Measurements from ENCODE around the gene LAX1.

- no peak for TF ChIP-seq POLR2A (IDR thresholded peaks at IDR 0.05; ENCODE audit: low read length)
- TF ChIP-seq SREBF2 (IDR thresholded peaks at IDR 0.05), result no peak
- TF ChIP-seq, protein P1, sequence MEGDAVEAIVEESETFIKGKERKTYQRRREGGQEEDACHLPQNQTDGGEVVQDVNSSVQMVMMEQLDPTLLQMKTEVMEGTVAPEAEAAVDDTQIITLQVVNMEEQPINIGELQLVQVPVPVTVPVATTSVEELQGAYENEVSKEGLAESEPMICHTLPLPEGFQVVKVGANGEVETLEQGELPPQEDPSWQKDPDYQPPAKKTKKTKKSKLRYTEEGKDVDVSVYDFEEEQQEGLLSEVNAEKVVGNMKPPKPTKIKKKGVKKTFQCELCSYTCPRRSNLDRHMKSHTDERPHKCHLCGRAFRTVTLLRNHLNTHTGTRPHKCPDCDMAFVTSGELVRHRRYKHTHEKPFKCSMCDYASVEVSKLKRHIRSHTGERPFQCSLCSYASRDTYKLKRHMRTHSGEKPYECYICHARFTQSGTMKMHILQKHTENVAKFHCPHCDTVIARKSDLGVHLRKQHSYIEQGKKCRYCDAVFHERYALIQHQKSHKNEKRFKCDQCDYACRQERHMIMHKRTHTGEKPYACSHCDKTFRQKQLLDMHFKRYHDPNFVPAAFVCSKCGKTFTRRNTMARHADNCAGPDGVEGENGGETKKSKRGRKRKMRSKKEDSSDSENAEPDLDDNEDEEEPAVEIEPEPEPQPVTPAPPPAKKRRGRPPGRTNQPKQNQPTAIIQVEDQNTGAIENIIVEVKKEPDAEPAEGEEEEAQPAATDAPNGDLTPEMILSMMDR (IDR thresholded peaks at IDR 0.05), result no peak
- TF ChIP-seq EP300 (IDR thresholded peaks at IDR 0.05), result no peak
- TF ChIP-seq JUN (IDR thresholded peaks at IDR 0.05), result no peak
- TF ChIP-seq EHMT2 (IDR thresholded peaks at IDR 0.05; ENCODE audit: low read depth), result no peak
- no peak for TF ChIP-seq PBX3 (IDR thresholded peaks at IDR 0.05)
- no peak for TF ChIP-seq CEBPB (IDR thresholded peaks at IDR 0.05)
- TF ChIP-seq EHF (CRISPR knock-in tag; IDR thresholded peaks at IDR 0.05), result no peak
- no peak for TF ChIP-seq BHLHE40 (IDR thresholded peaks at IDR 0.05; ENCODE audit: low read depth, low read length)
- no peak for TF ChIP-seq KDM1A (IDR thresholded peaks at IDR 0.05; ENCODE audit: low read depth)
- no peak for TF ChIP-seq RAD21 (conservative IDR thresholded peaks at IDR 0.05 in 1 of 2, IDR thresholded peaks at IDR 0.05 in 1 of 2)
- no peak for TF ChIP-seq RFX5 (IDR thresholded peaks at IDR 0.05)
These were observed 13.2 kb downstream of the LAX1 start for GRCh38 chr1:203778146-203778545.
